ENCODE results near the gene OR6B1. TPM values are rescaled to one million over a fixed set of nuclear protein-coding genes. Genes with fewer than 3 reads are reported as not detected.
A peak's percentile ranks its signal among the peaks of the same experiment; 100 is the strongest.

The OR6B1 gene
- total RNA-seq, 6 experiments from 2014 or later: not detected

- H3K27me3 Mint-ChIP-seq (ENCODE audit: insufficient read depth): no peaks in the 10 kb centered on the region
- TF ChIP-seq, protein P1, sequence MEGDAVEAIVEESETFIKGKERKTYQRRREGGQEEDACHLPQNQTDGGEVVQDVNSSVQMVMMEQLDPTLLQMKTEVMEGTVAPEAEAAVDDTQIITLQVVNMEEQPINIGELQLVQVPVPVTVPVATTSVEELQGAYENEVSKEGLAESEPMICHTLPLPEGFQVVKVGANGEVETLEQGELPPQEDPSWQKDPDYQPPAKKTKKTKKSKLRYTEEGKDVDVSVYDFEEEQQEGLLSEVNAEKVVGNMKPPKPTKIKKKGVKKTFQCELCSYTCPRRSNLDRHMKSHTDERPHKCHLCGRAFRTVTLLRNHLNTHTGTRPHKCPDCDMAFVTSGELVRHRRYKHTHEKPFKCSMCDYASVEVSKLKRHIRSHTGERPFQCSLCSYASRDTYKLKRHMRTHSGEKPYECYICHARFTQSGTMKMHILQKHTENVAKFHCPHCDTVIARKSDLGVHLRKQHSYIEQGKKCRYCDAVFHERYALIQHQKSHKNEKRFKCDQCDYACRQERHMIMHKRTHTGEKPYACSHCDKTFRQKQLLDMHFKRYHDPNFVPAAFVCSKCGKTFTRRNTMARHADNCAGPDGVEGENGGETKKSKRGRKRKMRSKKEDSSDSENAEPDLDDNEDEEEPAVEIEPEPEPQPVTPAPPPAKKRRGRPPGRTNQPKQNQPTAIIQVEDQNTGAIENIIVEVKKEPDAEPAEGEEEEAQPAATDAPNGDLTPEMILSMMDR (IDR thresholded peaks at IDR 0.05): peak; percentile 23; the same call in 1 of the 2 replicates
- peaks cover 34% of the 10 kb centered on the region for H3K4me1 Mint-ChIP-seq (ENCODE audit: low read depth)
- no peak overlapping the region for H3K27ac Mint-ChIP-seq
- H3K36me3 Mint-ChIP-seq (ENCODE audit: low read depth): no peaks in the 10 kb centered on the region
- DNase-seq: peak; percentile 12
- H3K9me3 Mint-ChIP-seq: no peaks in the 10 kb centered on the region
- no peak overlapping the region for H3K4me3 Mint-ChIP-seq
Observed at GRCh38 chr7:143975617-143976016, 24.5 kb upstream of the OR6B1 start.

DNA sequence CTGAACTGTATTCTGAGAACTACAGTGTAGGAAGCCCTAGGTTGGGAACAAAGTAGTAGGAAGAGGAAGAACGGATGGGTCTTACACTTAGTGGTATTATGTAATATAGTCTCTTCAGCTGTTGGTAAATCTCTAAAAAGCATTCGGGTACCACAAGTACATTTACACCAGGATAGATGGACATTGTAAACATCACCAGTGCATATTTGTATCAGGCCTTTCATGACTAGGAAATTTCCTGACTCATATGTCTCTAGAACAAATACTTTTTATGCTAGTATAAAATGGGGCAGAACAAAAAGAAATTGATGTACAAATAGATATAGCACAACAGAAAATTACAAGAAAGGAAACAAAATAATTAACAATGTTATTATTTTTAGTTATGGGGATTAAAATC, 21.5 kb upstream of the OR6B1 start:
- no peaks in the 10 kb centered on the region for H3K9me3 Mint-ChIP-seq
- H3K27ac Mint-ChIP-seq: peak overlapping the region; percentile 37; the same call in 1 of the 2 replicates
- H3K4me1 Mint-ChIP-seq (ENCODE audit: low read depth): peaks cover 40% of the 10 kb centered on the region
- DNase-seq: peak; percentile 20
- TF ChIP-seq, protein P1 (IDR thresholded peaks at IDR 0.05): no peak
- no peaks in the 10 kb centered on the region for H3K36me3 Mint-ChIP-seq (ENCODE audit: low read depth)
- no peak overlapping the region for H3K4me3 Mint-ChIP-seq
- no peaks in the 10 kb centered on the region for H3K27me3 Mint-ChIP-seq (ENCODE audit: insufficient read depth)

- H3K27me3 Mint-ChIP-seq (ENCODE audit: insufficient read depth): no peaks in the 10 kb centered on the region
- no peaks in the 10 kb centered on the region for H3K9me3 Mint-ChIP-seq
- DNase-seq: peak; percentile 59
- TF ChIP-seq, protein P1 (IDR thresholded peaks at IDR 0.05): no peak
- no peaks in the 10 kb centered on the region for H3K36me3 Mint-ChIP-seq (ENCODE audit: low read depth)
- peak overlapping the region; percentile 20; the same call in 1 of the 2 replicates for H3K27ac Mint-ChIP-seq
- no peak overlapping the region; the same call in 1 of the 2 replicates for H3K4me3 Mint-ChIP-seq
- H3K4me1 Mint-ChIP-seq (ENCODE audit: low read depth): peaks cover 37% of the 10 kb centered on the region
Observed at GRCh38 chr7:143979359-143979758, 20.8 kb upstream of the OR6B1 start.

GRCh38 chr7:143979998-143980397, 20.1 kb upstream of the OR6B1 start:
- H3K4me1 Mint-ChIP-seq (ENCODE audit: low read depth): peaks cover 30% of the 10 kb centered on the region
- peak overlapping the region; percentile 20; the same call in 1 of the 2 replicates for H3K27ac Mint-ChIP-seq
- no peak for DNase-seq
- no peak overlapping the region; the same call in 1 of the 2 replicates for H3K4me3 Mint-ChIP-seq
- H3K27me3 Mint-ChIP-seq (ENCODE audit: insufficient read depth): no peaks in the 10 kb centered on the region
- TF ChIP-seq, protein P1 (IDR thresholded peaks at IDR 0.05): no peak
- H3K9me3 Mint-ChIP-seq: no peaks in the 10 kb centered on the region
- H3K36me3 Mint-ChIP-seq (ENCODE audit: low read depth): no peaks in the 10 kb centered on the region

GRCh38 chr7:143980746-143981510, 19.2 kb upstream of the OR6B1 start:
- no peak overlapping the region for H3K27ac Mint-ChIP-seq

More at GRCh38 chr7:143980746-143981510, 19.2 kb upstream of the OR6B1 start:
- H3K9me3 Mint-ChIP-seq: no peaks in the 10 kb centered on the region; the same call in 1 of the 2 replicates
- no peak for DNase-seq
- TF ChIP-seq, protein P1 (IDR thresholded peaks at IDR 0.05): no peak
- no peak overlapping the region; the same call in 1 of the 2 replicates for H3K4me3 Mint-ChIP-seq
- H3K4me1 Mint-ChIP-seq (ENCODE audit: low read depth): peaks cover 30% of the 10 kb centered on the region
- no peaks in the 10 kb centered on the region for H3K27me3 Mint-ChIP-seq (ENCODE audit: insufficient read depth)
- no peaks in the 10 kb centered on the region for H3K36me3 Mint-ChIP-seq (ENCODE audit: low read depth)

All from HFFc6 (cell line).